Progenitor cell of endocrine pancreas (in vitro differentiated cells): ENCODE measurements around the gene PSG11. TPM values are rescaled to one million over a fixed set of nuclear protein-coding genes. Genes with fewer than 3 reads are reported as not detected.
"Not testable (repeated sequence)": the region's sequence is repeated elsewhere in the genome, so short reads cannot be mapped to it uniquely, and the experiment has no call there.

ENCODE experiments used
- DNase-seq: peaks from one replicate; pipeline ENCODE4 v3.0.0; 2021; ENCODE audit warnings: low spot score; ENCODE audit not compliant: unreplicated experiment
- H3K27ac Mint-ChIP-seq: 2 replicates; pipeline ENCODE4 v1.8.0; 2021; ENCODE audit warnings: mild to moderate bottlenecking, moderate library complexity, mixed read lengths
- H3K27me3 Mint-ChIP-seq: 2 replicates; pipeline ENCODE4 v1.8.0; 2021; ENCODE audit warnings: mixed read lengths
- H3K36me3 Mint-ChIP-seq: 2 replicates; pipeline ENCODE4 v1.8.0; 2022; ENCODE audit warnings: mixed read lengths; ENCODE audit not compliant: insufficient read depth
- H3K4me1 Mint-ChIP-seq: 2 replicates; pipeline ENCODE4 v1.8.0; 2021; ENCODE audit warnings: low read depth, mixed read lengths
- H3K4me3 Mint-ChIP-seq: 2 replicates; pipeline ENCODE4 v1.8.0; 2021; ENCODE audit warnings: low read depth, mild to moderate bottlenecking, moderate library complexity, mixed read lengths
- H3K9me3 Mint-ChIP-seq: 2 replicates; pipeline ENCODE4 v1.8.0; 2021; ENCODE audit warnings: low read depth, mixed read lengths
- long read RNA-seq: library from polyadenylated mRNA; unstranded; transcript quantifications from one replicate; pipeline ENCODE4 v2.0.0, GENCODE V29; 2020
- total RNA-seq: library from RNA; stranded (reverse); gene quantifications from 2 replicates; pipeline ENCODE4 v1.2.1, GENCODE V29; 2021

The PSG11 gene
- total RNA-seq, result not detected in 2 replicates
- long read RNA-seq, result 0 reads

DNA sequence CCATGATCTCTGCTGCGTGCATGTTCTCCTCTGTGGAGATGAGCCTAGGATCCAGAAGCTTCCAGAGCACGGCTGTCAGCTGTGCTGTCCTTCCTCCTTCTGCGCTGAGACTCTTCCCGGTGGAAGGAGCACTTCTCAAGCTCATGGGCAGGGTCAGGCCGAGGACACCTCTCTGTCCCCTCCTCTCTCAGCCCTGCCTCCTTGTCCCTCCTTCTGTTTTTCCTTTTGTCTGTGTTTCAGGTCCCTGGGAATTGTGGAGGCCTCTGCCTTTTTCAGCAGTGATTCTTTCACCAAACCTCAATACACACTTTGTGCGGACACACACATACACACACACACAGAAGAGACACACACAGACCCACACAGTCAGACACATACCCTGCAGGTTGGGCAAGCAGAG lies at the start of gene PSG11:
TSS of gene PSG11 (minus strand) at position 101 of the 400 bp plus-strand sequence. CDS start at position 4, 97 bp downstream.
- peaks cover 56% of the 10 kb centered on the region for H3K9me3 Mint-ChIP-seq
- H3K4me1 Mint-ChIP-seq, H3K27ac Mint-ChIP-seq, H3K27me3 Mint-ChIP-seq, H3K4me3 Mint-ChIP-seq, DNase-seq, H3K36me3 Mint-ChIP-seq: not testable (repeated sequence)

DNA sequence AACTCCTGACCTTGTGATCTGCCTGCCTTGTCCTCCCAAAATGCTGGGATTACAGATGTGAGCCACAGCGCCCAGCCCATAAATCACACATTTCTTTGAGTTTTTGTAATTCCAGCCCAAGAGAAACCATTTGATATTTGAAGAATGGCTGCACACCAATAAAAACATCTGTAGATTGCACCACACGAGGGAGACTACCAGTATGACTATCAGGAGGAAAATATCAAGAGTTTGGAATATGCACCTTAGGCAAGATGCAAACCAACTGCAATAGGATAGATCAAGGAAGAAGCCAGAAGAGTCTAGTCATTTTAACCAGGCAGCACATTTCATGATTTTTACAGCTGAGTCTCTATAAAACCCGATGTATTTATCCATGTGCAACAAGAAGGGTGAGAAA lies 36.1 kb upstream of the PSG11 start:
- not testable (repeated sequence) for DNase-seq, H3K36me3 Mint-ChIP-seq, H3K4me1 Mint-ChIP-seq, H3K27me3 Mint-ChIP-seq, H3K4me3 Mint-ChIP-seq, H3K27ac Mint-ChIP-seq
- H3K9me3 Mint-ChIP-seq, result peaks cover 66% of the 10 kb centered on the region

GRCh38 chr19:43061326-43061725 lies 35.1 kb upstream of the PSG11 start:
- H3K27ac Mint-ChIP-seq, H3K4me1 Mint-ChIP-seq, DNase-seq, H3K36me3 Mint-ChIP-seq, H3K27me3 Mint-ChIP-seq, H3K4me3 Mint-ChIP-seq: not testable (repeated sequence)
- peaks cover 61% of the 10 kb centered on the region for H3K9me3 Mint-ChIP-seq

DNA sequence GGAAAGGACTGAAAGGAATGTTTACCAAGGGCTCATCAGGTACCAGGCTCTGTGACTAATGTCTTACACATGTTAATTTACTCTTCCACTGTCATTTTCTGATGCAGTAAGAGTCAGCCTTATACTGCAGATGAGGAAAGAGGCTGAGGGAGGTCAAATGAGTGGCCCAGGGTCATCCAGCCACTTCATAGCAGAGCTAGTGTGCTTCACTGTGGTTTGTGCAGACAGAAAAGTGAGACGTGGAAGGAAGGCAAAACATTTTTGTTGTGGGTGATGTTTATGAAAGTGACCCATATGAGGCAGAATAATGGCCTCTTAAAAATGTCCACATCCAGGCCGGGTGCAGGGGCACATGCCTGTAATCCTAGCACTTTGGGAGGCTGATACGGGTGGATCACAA lies 34.0 kb upstream of the PSG11 start:
- H3K4me1 Mint-ChIP-seq, H3K4me3 Mint-ChIP-seq, DNase-seq, H3K27me3 Mint-ChIP-seq, H3K36me3 Mint-ChIP-seq, H3K27ac Mint-ChIP-seq: not testable (repeated sequence)
- peaks cover 55% of the 10 kb centered on the region for H3K9me3 Mint-ChIP-seq

DNA sequence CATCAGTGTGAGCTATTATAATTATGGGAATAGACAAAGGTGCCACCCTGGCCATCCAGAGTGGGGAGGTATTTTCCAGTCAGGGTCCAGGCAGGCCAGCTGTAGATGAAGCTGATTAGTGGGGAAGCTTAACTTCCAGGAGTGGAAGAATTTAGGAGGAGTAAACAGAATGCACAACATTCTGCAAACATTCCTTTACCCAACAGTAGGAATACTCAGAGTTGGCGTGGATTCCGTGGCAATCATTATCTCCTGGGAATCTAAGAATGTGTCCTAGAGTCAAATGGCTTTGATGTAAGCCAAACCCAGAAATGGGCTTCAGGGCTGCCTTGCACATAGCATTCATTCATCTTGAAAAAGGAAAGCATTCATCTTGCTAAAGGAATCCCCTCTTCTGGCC lies 33.2 kb upstream of the PSG11 start:
- peaks cover 58% of the 10 kb centered on the region for H3K9me3 Mint-ChIP-seq
- H3K27me3 Mint-ChIP-seq, DNase-seq, H3K36me3 Mint-ChIP-seq, H3K27ac Mint-ChIP-seq, H3K4me3 Mint-ChIP-seq, H3K4me1 Mint-ChIP-seq: not testable (repeated sequence)

GRCh38 chr19:43058440-43058839 lies 32.2 kb upstream of the PSG11 start:
- H3K4me3 Mint-ChIP-seq, H3K4me1 Mint-ChIP-seq, H3K36me3 Mint-ChIP-seq, DNase-seq, H3K27me3 Mint-ChIP-seq, H3K27ac Mint-ChIP-seq: not testable (repeated sequence)
- H3K9me3 Mint-ChIP-seq, result peaks cover 66% of the 10 kb centered on the region

GRCh38 chr19:43047966-43048365 lies 21.7 kb upstream of the PSG11 start:
- H3K27me3 Mint-ChIP-seq, H3K4me3 Mint-ChIP-seq, H3K4me1 Mint-ChIP-seq, H3K36me3 Mint-ChIP-seq, H3K27ac Mint-ChIP-seq, DNase-seq: not testable (repeated sequence)
- H3K9me3 Mint-ChIP-seq, result peaks cover 20% of the 10 kb centered on the region

GRCh38 chr19:43046578-43046977 lies 20.3 kb upstream of the PSG11 start:
- H3K27ac Mint-ChIP-seq, H3K4me1 Mint-ChIP-seq, H3K27me3 Mint-ChIP-seq, H3K4me3 Mint-ChIP-seq, H3K36me3 Mint-ChIP-seq, DNase-seq: not testable (repeated sequence)
- H3K9me3 Mint-ChIP-seq, result peaks cover 33% of the 10 kb centered on the region

GRCh38 chr19:43043492-43044180 lies 17.4 kb upstream of the PSG11 start:
- H3K36me3 Mint-ChIP-seq, H3K27ac Mint-ChIP-seq, H3K4me1 Mint-ChIP-seq, H3K4me3 Mint-ChIP-seq, DNase-seq, H3K27me3 Mint-ChIP-seq: not testable (repeated sequence)
- H3K9me3 Mint-ChIP-seq, result peaks cover 33% of the 10 kb centered on the region

DNA sequence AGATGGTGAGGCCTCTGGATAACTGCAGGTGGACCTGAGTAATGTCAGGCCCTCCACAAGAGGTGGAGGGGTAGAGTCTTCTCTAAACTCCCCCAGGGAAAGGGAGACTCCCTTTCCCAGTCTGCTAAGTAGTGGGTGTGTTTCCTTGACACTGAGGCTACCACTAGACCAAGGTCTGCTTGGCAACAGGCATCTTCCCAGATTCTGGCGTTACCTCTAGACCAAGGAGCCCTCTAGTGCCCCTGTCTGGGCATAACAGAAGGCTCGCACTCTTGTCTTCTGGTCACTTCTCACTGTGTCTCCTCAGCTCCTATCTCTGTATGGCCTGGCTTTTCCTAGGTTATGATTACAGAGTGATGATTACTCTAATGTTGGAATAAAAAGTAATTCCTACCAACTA lies 5.4 kb upstream of the PSG11 start:
- not testable (repeated sequence) for H3K27ac Mint-ChIP-seq, H3K27me3 Mint-ChIP-seq, DNase-seq, H3K4me1 Mint-ChIP-seq, H3K4me3 Mint-ChIP-seq, H3K36me3 Mint-ChIP-seq
- peaks cover 61% of the 10 kb centered on the region for H3K9me3 Mint-ChIP-seq
